SU-DHL-6 (cell line): ENCODE data around the gene SESN1.

Experiments used
- CTCF ChIP-seq: fragments of 200-600 bp; sonication (generic); IDR thresholded peaks from one replicate; pipeline ENCODE4 v1.5.1; 2017; ENCODE audit warnings: antibody characterized with exemption, mild to moderate bottlenecking, low read length, moderate library complexity; ENCODE audit not compliant: insufficient read depth, poor library complexity, severe bottlenecking
- EZH2phosphoT487 ChIP-seq: fragments of 200-600 bp; sonication (generic), shearing (Covaris generic); conservative IDR thresholded peaks from 2 replicates; pipeline ENCODE4 v1.6.1; 2018; ENCODE audit warnings: mild to moderate bottlenecking, antibody characterized with exemption, low read length, moderate library complexity, mixed read lengths

DNA sequence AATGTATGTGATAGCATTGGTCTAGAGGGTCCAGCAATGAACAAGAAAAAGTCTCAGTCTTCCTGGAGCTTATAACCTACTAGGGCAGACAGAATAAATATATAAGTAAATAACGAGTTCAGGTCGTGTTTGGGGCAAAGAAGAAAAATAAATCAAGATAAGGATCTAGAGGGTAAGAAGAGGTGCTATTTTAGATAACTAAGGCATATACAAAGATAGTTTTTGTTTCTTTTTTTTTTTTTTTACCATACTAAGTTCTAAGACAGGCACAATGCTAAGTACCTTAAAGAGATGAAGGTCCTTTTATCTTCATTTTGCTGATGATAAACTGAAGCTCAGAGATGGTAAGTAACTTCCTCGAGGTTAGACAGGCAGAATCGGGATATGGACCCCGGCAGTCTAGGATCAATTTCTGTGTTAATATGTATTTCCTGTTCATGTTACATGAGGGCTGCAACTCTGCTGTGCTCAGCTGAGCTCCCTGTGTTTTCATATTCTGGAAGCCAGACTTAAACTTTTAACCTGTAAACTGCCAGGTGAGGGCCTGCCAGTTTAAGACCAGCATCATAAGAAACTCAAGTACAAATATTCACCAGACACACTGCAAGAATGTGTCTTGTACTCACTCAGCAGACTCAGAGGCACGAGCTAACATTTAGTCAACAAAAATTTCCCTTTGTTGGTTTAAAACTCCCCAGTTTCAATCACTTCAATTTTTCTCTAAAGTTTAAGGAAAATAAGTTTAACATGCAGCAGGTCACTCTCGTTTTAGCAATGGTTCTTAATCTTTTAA, 23.3 kb downstream of the SESN1 start:
- no peak for TF ChIP-seq CTCF
- TF ChIP-seq EZH2phosphoT487, result no peak
